SH-SY5Y (cell line): ENCODE data around the gene TMEM38A.

Experiments used
- GATA2 ChIP-seq: IDR thresholded peaks from 2 replicates; pipeline ENCODE4 v1.6.1; 2011; ENCODE audit warnings: mild to moderate bottlenecking, low read depth, low read length
- GATA3 ChIP-seq: IDR thresholded peaks from 2 replicates; pipeline ENCODE4 v1.6.1; 2011; ENCODE audit warnings: low read depth, mild to moderate bottlenecking, low read length, moderate library complexity

DNA sequence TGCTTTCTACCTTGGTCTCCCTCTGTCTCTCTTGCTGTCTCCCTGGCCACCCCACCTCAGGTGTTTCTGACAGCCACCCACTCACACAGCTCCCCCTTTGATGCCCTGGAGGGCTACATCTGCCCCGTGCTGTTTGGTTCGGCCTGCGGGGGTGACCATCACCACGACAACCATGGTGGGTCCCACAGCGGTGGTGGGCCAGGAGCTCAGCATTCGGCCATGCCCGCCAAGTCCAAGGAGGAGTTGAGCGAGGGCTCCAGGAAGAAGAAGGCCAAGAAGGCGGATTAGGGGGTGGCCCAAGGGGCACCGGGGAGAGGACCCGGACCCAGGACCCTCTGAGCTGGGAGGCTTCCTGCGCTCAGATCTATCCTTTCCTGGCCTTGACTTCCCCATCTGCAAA lies 27.1 kb downstream of the TMEM38A start:
- TF ChIP-seq GATA2 (no peak), GATA3 (no peak)
